Measurements from ENCODE around the gene CFAP251.

The CFAP251 gene

GRCh38 chr12:122031342-122032216 lies 113.2 kb downstream of the CFAP251 start:
- TF ChIP-seq ZBTB6 (tag by site-specific recombination; IDR thresholded peaks at IDR 0.05) (0 out of 2 replicates have a peak, but pooled peaks have one; percentile 66), SETDB1 (IDR thresholded peaks at IDR 0.05; ENCODE audit: insufficient read length, low read length) (no peak), CTCF (tag by site-specific recombination; IDR thresholded peaks at IDR 0.05) (peak; percentile 59; the same call in 1 of the 2 replicates), ZNF701 (tag by site-specific recombination; IDR thresholded peaks at IDR 0.05) (no peak), GLIS1 (tag by site-specific recombination; IDR thresholded peaks at IDR 0.05) (0 out of 2 replicates have a peak, but pooled peaks have one; percentile 26), ZNF791 (tag by site-specific recombination; IDR thresholded peaks at IDR 0.05) (no peak), ZBTB1 (tag by site-specific recombination; IDR thresholded peaks at IDR 0.05) (no peak), ZNF549 (tag by site-specific recombination; IDR thresholded peaks at IDR 0.05) (no peak), ZBTB8A (tag by site-specific recombination; IDR thresholded peaks at IDR 0.05) (peak; percentile 25; the same call in 1 of the 2 replicates), GLIS2 (tag by site-specific recombination; IDR thresholded peaks at IDR 0.05) (peak; percentile 52)
- TF ChIP-seq, protein P1, sequence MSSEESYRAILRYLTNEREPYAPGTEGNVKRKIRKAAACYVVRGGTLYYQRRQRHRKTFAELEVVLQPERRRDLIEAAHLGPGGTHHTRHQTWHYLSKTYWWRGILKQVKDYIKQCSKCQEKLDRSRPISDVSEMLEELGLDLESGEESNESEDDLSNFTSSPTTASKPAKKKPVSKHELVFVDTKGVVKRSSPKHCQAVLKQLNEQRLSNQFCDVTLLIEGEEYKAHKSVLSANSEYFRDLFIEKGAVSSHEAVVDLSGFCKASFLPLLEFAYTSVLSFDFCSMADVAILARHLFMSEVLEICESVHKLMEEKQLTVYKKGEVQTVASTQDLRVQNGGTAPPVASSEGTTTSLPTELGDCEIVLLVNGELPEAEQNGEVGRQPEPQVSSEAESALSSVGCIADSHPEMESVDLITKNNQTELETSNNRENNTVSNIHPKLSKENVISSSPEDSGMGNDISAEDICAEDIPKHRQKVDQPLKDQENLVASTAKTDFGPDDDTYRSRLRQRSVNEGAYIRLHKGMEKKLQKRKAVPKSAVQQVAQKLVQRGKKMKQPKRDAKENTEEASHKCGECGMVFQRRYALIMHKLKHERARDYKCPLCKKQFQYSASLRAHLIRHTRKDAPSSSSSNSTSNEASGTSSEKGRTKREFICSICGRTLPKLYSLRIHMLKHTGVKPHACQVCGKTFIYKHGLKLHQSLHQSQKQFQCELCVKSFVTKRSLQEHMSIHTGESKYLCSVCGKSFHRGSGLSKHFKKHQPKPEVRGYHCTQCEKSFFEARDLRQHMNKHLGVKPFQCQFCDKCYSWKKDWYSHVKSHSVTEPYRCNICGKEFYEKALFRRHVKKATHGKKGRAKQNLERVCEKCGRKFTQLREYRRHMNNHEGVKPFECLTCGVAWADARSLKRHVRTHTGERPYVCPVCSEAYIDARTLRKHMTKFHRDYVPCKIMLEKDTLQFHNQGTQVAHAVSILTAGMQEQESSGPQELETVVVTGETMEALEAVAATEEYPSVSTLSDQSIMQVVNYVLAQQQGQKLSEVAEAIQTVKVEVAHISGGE (tag by site-specific recombination; conservative IDR thresholded peaks at IDR 0.05; ENCODE audit: low read depth), result no peak
- ChIA-PET CTCF (interaction anchor here (0.6 to 1.4 kb wide), 6 partner anchors 10 to 792 kb away, joined by 3 to 5 read pairs (median 4); partner anchors contain the start of gene BCL7A), POLR2A (interaction anchor here (0.9 kb wide), 1 partner anchor 15 kb away, joined by 7 read pairs; no protein-coding TSS in a partner anchor)
- H3K27ac ChIP-seq (ENCODE audit: extremely low read depth, low read depth, low read length), result no peak overlapping the region
- H3K9me3 ChIP-seq (ENCODE audit: control insufficient read depth, insufficient read depth, low read depth, low read length), result no peaks in the 10 kb centered on the region
- no peak overlapping the region for H3K4me3 ChIP-seq (ENCODE audit: low read depth, low read length)
- peaks cover 14 to 25% of the 10 kb centered on the region in 2 experiments; a peak in 2 of 3 replicates for H3K36me3 ChIP-seq (ENCODE audit: control insufficient read depth in 2 of 2, insufficient read depth in 1 of 2, low read length in 2 of 2)
- no peaks in the 10 kb centered on the region; the same call in 1 of the 2 replicates for H3K4me1 ChIP-seq (ENCODE audit: control insufficient read depth, insufficient read depth, low read length)

DNA sequence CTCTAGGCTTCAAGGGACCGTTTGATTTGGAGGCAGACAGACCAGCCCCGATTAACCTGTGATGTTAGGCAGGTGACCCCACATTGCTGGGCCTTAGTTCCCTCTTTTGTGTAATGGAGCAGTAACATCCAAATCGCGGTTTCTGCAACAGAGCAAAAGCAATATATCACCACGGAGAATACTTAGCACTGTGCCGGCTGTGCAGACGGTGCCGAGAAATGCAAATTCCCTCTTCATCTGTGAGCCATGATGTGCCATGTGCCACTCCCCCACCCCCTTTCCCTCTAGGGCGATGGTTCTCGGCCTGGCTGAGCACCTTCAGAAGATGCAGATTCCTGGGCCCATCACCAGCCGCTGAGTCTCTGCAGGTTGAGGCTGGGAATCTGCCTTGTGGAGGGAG lies 114.2 kb downstream of the CFAP251 start:
- Histone ChIP-seq H3K36me3 (ENCODE audit: control insufficient read depth in 2 of 2, insufficient read depth in 1 of 2, low read length in 2 of 2) (peaks cover 16 to 33% of the 10 kb centered on the region in 2 experiments; a peak in 2 of 3 replicates), H3K27ac (ENCODE audit: extremely low read depth, low read depth, low read length) (no peak overlapping the region), H3K9me3 (ENCODE audit: control insufficient read depth, insufficient read depth, low read depth, low read length) (no peaks in the 10 kb centered on the region), H3K4me1 (ENCODE audit: control insufficient read depth, insufficient read depth, low read length) (no peaks in the 10 kb centered on the region; the same call in 1 of the 2 replicates), H3K4me3 (ENCODE audit: low read depth, low read length) (no peak overlapping the region)
- ChIA-PET POLR2A (no interaction called here), CTCF (interaction anchor here (0.6 to 1.4 kb wide), 5 partner anchors 10 to 791 kb away, joined by 3 to 4 read pairs (median 3); no protein-coding TSS in a partner anchor)
- TF ChIP-seq ZSCAN18 (tag by site-specific recombination; IDR thresholded peaks at IDR 0.05) (no peak), ZNF157 (tag by site-specific recombination; IDR thresholded peaks at IDR 0.05) (no peak), ZNF530 (tag by site-specific recombination; IDR thresholded peaks at IDR 0.05; ENCODE audit: low read depth) (no peak), ZNF701 (tag by site-specific recombination; IDR thresholded peaks at IDR 0.05) (no peak), GLIS2 (tag by site-specific recombination; IDR thresholded peaks at IDR 0.05) (no peak), ZNF202 (tag by site-specific recombination; IDR thresholded peaks at IDR 0.05; ENCODE audit: borderline replicate concordance) (no peak), ZEB2 (tag by site-specific recombination; IDR thresholded peaks at IDR 0.05) (no peak), GLIS1 (tag by site-specific recombination; IDR thresholded peaks at IDR 0.05) (no peak), YY2 (tag by site-specific recombination; IDR thresholded peaks at IDR 0.05) (no peak), ZNF248 (tag by site-specific recombination; IDR thresholded peaks at IDR 0.05) (no peak)
- TF ChIP-seq, protein P2, sequence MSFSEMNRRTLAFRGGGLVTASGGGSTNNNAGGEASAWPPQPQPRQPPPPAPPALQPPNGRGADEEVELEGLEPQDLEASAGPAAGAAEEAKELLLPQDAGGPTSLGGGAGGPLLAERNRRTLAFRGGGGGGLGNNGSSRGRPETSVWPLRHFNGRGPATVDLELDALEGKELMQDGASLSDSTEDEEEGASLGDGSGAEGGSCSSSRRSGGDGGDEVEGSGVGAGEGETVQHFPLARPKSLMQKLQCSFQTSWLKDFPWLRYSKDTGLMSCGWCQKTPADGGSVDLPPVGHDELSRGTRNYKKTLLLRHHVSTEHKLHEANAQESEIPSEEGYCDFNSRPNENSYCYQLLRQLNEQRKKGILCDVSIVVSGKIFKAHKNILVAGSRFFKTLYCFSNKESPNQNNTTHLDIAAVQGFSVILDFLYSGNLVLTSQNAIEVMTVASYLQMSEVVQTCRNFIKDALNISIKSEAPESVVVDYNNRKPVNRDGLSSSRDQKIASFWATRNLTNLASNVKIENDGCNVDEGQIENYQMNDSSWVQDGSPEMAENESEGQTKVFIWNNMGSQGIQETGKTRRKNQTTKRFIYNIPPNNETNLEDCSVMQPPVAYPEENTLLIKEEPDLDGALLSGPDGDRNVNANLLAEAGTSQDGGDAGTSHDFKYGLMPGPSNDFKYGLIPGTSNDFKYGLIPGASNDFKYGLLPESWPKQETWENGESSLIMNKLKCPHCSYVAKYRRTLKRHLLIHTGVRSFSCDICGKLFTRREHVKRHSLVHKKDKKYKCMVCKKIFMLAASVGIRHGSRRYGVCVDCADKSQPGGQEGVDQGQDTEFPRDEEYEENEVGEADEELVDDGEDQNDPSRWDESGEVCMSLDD (tag by site-specific recombination; IDR thresholded peaks at IDR 0.05), result no peak
- TF ChIP-seq, protein P3, sequence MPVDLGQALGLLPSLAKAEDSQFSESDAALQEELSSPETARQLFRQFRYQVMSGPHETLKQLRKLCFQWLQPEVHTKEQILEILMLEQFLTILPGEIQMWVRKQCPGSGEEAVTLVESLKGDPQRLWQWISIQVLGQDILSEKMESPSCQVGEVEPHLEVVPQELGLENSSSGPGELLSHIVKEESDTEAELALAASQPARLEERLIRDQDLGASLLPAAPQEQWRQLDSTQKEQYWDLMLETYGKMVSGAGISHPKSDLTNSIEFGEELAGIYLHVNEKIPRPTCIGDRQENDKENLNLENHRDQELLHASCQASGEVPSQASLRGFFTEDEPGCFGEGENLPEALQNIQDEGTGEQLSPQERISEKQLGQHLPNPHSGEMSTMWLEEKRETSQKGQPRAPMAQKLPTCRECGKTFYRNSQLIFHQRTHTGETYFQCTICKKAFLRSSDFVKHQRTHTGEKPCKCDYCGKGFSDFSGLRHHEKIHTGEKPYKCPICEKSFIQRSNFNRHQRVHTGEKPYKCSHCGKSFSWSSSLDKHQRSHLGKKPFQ (tag by site-specific recombination; IDR thresholded peaks at IDR 0.05), result no peak
